ENCODE data around the gene MSL2.
"Not testable (repeated sequence)": the region's sequence is repeated elsewhere in the genome, so short reads cannot be mapped to it uniquely, and the experiment has no call there.

MSL2 gene

GRCh38 chr3:136146981-136147729 is 49.0 kb downstream of the MSL2 start:
- H3K36me3 ChIP-seq (ENCODE audit: control insufficient read depth, insufficient read depth, low read length): peaks cover 7% of the 10 kb centered on the region
- no peak for TF ChIP-seq CTCF (IDR thresholded peaks at IDR 0.05; ENCODE audit: insufficient read depth, low read length, poor library complexity, severe bottlenecking)

GRCh38 chr3:136144397-136144796 is 51.7 kb downstream of the MSL2 start:
- not testable (repeated sequence) for H3K36me3 ChIP-seq (ENCODE audit: control insufficient read depth, insufficient read depth, low read length); H3K4me3 ChIP-seq (replicated peaks; ENCODE audit: low read depth, low read length); H3K27me3 ChIP-seq (replicated peaks; ENCODE audit: control insufficient read depth, insufficient read depth, low read length); DNase-seq (ENCODE audit: extremely low read depth, insufficient read length)

More at GRCh38 chr3:136146981-136147729, 49.0 kb downstream of the MSL2 start:
- no peak overlapping the region for H3K4me3 ChIP-seq (replicated peaks; ENCODE audit: low read depth, low read length)
- no peak for DNase-seq (ENCODE audit: extremely low read depth, insufficient read length)
- H3K27me3 ChIP-seq (replicated peaks; ENCODE audit: control insufficient read depth, insufficient read depth, low read length): no peaks in the 10 kb centered on the region

GRCh38 chr3:136142592-136142991 is 53.5 kb downstream of the MSL2 start:
- H3K36me3 ChIP-seq (ENCODE audit: control insufficient read depth, insufficient read depth, low read length): peaks cover 1% of the 10 kb centered on the region
- H3K27me3 ChIP-seq (replicated peaks; ENCODE audit: control insufficient read depth, insufficient read depth, low read length): no peaks in the 10 kb centered on the region
- TF ChIP-seq CTCF (IDR thresholded peaks at IDR 0.05; ENCODE audit: insufficient read depth, low read length, poor library complexity, severe bottlenecking): no peak
- no peak for DNase-seq (ENCODE audit: extremely low read depth, insufficient read length)
- H3K4me3 ChIP-seq (replicated peaks; ENCODE audit: low read depth, low read length): no peak overlapping the region

- no peak for DNase-seq (ENCODE audit: extremely low read depth, insufficient read length)
- Histone ChIP-seq H3K27me3 (replicated peaks; ENCODE audit: control insufficient read depth, insufficient read depth, low read length) (no peaks in the 10 kb centered on the region), H3K36me3 (ENCODE audit: control insufficient read depth, insufficient read depth, low read length) (no peaks in the 10 kb centered on the region), H3K4me3 (replicated peaks; ENCODE audit: low read depth, low read length) (no peak overlapping the region)
- TF ChIP-seq CTCF (IDR thresholded peaks at IDR 0.05; ENCODE audit: insufficient read depth, low read length, poor library complexity, severe bottlenecking): no peak
These were observed 54.2 kb downstream of the MSL2 start for GRCh38 chr3:136141891-136142290.

GRCh38 chr3:136141291-136141785 is 54.8 kb downstream of the MSL2 start:
- Histone ChIP-seq H3K4me3 (replicated peaks; ENCODE audit: low read depth, low read length) (no peak overlapping the region), H3K36me3 (ENCODE audit: control insufficient read depth, insufficient read depth, low read length) (no peaks in the 10 kb centered on the region), H3K27me3 (replicated peaks; ENCODE audit: control insufficient read depth, insufficient read depth, low read length) (no peaks in the 10 kb centered on the region)
- no peak for TF ChIP-seq CTCF (IDR thresholded peaks at IDR 0.05; ENCODE audit: insufficient read depth, low read length, poor library complexity, severe bottlenecking)
- no peak for DNase-seq (ENCODE audit: extremely low read depth, insufficient read length)

GRCh38 chr3:136136454-136136853 is 59.7 kb downstream of the MSL2 start:
- TF ChIP-seq CTCF (IDR thresholded peaks at IDR 0.05; ENCODE audit: insufficient read depth, low read length, poor library complexity, severe bottlenecking): no peak
- no peaks in the 10 kb centered on the region for H3K36me3 ChIP-seq (ENCODE audit: control insufficient read depth, insufficient read depth, low read length)
- H3K27me3 ChIP-seq (replicated peaks; ENCODE audit: control insufficient read depth, insufficient read depth, low read length): no peaks in the 10 kb centered on the region
- H3K4me3 ChIP-seq (replicated peaks; ENCODE audit: low read depth, low read length): no peak overlapping the region
- no peak for DNase-seq (ENCODE audit: extremely low read depth, insufficient read length)
